HCT116 (cell line): ENCODE measurements around the gene DYRK2.

ENCODE experiments used
- ELF1 ChIP-seq: IDR thresholded peaks from 2 replicates; pipeline ENCODE4 v1.6.1; 2012; ENCODE audit warnings: low read depth, borderline replicate concordance
- EZH2 ChIP-seq: fragments of 200-600 bp; sonication (generic); IDR thresholded peaks from 2 replicates; pipeline ENCODE4 v1.6.1; 2017; ENCODE audit warnings: antibody characterized with exemption, mixed run types
- EZH2phosphoT487 ChIP-seq: fragments of 200-600 bp; IDR thresholded peaks from 2 replicates; pipeline ENCODE4 v1.6.1; 2018; ENCODE audit warnings: antibody characterized with exemption, borderline replicate concordance
- POLR2AphosphoS5 ChIP-seq: IDR thresholded peaks from 2 replicates; pipeline ENCODE4 v1.6.1; 2011; ENCODE audit warnings: mild to moderate bottlenecking, low read depth, low read length, moderate library complexity
- ZNF274 ChIP-seq: fragments of 200-500 bp; sonication (Bioruptor generic); IDR thresholded peaks from 2 replicates; pipeline ENCODE4 v1.6.1; 2014; ENCODE audit warnings: mild to moderate bottlenecking, low read depth, low read length, inconsistent platforms
- TF ChIP-seq, protein P1 (sequence below), 3 experiments: fragments of 200-600 bp in 1 of 3; sonication (generic) in 1 of 3; IDR thresholded peaks in 2 of 3; conservative IDR thresholded peaks in 1 of 3; 2 replicates each; pipeline ENCODE4 v1.5.1; 2012 to 2017; ENCODE audit warnings: low read depth in 2 of 3, low read length in 2 of 3, antibody characterized with exemption in 1 of 3, borderline replicate concordance in 1 of 3, control low read depth in 1 of 3, mild to moderate bottlenecking in 1 of 3, mixed read lengths in 1 of 3, mixed run types in 1 of 3, moderate library complexity in 1 of 3; ENCODE audit not compliant: insufficient read depth in 1 of 3
- TF ChIP-seq, protein P2 (sequence below): IDR thresholded peaks from 2 replicates; pipeline ENCODE4 v1.6.1; 2012
- TF ChIP-seq, protein P3 (sequence below): IDR thresholded peaks from 2 replicates; pipeline ENCODE4 v1.6.1; 2012

DNA sequence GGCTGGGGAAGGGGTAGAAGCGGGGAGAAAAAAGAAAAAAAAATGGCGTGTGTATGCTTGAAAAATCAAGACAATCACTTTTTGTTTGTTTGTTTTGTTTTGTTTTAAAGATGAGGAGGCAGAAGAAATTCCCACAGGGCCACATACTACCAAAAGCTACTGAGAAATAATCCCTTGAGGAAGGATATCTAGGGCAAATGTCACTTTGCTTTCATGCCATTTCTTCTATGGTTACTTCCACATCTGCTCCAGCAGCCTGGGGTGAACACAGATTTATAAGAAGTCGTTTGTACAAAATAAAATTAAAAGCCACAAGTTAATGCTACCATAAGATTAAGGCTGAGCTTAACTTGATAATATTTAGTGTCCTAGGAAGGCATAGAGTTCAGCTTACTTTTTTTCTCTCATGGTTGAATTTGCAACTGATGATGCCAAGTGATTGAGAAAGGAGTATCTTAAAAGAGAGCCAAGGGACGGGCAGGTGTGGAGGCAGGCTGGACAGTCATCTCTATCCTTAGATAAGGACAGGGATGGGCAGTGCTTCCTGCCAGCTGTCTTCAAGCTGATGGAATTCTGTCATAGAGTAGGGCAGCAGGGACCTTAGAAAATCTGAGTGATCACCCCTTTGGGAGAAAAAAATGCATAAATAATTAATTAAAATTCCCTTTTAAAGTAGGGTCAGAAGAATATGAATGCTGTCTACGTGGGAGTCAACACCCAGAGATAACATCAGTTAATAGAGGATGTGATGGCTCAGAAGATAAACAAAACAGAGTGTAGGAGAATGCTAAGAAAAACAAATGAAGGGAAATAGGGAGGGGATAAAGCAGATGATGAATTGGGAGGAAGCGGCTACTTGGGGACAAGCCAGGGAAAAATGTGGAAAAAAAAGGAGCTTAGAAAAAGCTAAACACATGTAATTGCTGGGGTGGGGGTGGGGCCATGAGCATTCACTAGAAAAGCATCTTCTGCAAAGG is 57.1 kb downstream of the DYRK2 start:
- no peak for TF ChIP-seq EZH2
- no peak for TF ChIP-seq EZH2phosphoT487
- no peak for TF ChIP-seq ZNF274
- TF ChIP-seq, protein P1, sequence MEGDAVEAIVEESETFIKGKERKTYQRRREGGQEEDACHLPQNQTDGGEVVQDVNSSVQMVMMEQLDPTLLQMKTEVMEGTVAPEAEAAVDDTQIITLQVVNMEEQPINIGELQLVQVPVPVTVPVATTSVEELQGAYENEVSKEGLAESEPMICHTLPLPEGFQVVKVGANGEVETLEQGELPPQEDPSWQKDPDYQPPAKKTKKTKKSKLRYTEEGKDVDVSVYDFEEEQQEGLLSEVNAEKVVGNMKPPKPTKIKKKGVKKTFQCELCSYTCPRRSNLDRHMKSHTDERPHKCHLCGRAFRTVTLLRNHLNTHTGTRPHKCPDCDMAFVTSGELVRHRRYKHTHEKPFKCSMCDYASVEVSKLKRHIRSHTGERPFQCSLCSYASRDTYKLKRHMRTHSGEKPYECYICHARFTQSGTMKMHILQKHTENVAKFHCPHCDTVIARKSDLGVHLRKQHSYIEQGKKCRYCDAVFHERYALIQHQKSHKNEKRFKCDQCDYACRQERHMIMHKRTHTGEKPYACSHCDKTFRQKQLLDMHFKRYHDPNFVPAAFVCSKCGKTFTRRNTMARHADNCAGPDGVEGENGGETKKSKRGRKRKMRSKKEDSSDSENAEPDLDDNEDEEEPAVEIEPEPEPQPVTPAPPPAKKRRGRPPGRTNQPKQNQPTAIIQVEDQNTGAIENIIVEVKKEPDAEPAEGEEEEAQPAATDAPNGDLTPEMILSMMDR (IDR thresholded peaks at IDR 0.05 in 2 of 3, conservative IDR thresholded peaks at IDR 0.05 in 1 of 3; ENCODE audit: borderline replicate concordance in 1 of 3, insufficient read depth in 1 of 3, low read depth in 2 of 3, low read length in 2 of 3) = no peak
- TF ChIP-seq, protein P2, sequence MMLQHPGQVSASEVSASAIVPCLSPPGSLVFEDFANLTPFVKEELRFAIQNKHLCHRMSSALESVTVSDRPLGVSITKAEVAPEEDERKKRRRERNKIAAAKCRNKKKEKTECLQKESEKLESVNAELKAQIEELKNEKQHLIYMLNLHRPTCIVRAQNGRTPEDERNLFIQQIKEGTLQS = no peak
- TF ChIP-seq POLR2AphosphoS5 = no peak
- TF ChIP-seq ELF1 = no peak
- TF ChIP-seq, protein P3, sequence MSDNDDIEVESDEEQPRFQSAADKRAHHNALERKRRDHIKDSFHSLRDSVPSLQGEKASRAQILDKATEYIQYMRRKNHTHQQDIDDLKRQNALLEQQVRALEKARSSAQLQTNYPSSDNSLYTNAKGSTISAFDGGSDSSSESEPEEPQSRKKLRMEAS = no peak
